Neural crest cell (in vitro differentiated cells): ENCODE measurements around the gene ADAMTS9. TPM values are rescaled to one million over a fixed set of nuclear protein-coding genes. Genes with fewer than 3 reads are reported as not detected.

Source experiments
- DNase-seq: peaks from one replicate; pipeline ENCODE4 v3.0.0; 2021; ENCODE audit warnings: low read depth, mixed read lengths, low spot score
- H3K27ac Mint-ChIP-seq: one replicate; pipeline ENCODE4 v1.8.0; 2021; ENCODE audit warnings: mild to moderate bottlenecking, mixed read lengths; ENCODE audit not compliant: unreplicated experiment
- H3K27me3 Mint-ChIP-seq: 2 replicates; pipeline ENCODE4 v1.8.0; 2021; ENCODE audit warnings: low read depth, mild to moderate bottlenecking, mixed read lengths
- H3K36me3 Mint-ChIP-seq: 2 replicates; pipeline ENCODE4 v1.8.0; 2021; ENCODE audit warnings: low read depth, mild to moderate bottlenecking, mixed read lengths
- H3K4me1 Mint-ChIP-seq: 2 replicates; pipeline ENCODE4 v1.8.0; 2021; ENCODE audit warnings: mixed read lengths
- H3K4me3 Mint-ChIP-seq: one replicate; pipeline ENCODE4 v1.8.0; 2021; ENCODE audit warnings: mild to moderate bottlenecking, mixed read lengths
- H3K9me3 Mint-ChIP-seq: 2 replicates; pipeline ENCODE4 v1.8.0; 2021; ENCODE audit warnings: mixed read lengths
- total RNA-seq: library from RNA; stranded (reverse); gene quantifications from 2 replicates; pipeline ENCODE4 v1.2.1, GENCODE V29; 2021
- TF ChIP-seq, protein P1 (sequence below): fragments of 200-600 bp; sonication (generic); conservative IDR thresholded peaks from 2 replicates; pipeline ENCODE4 v1.5.0; 2021; ENCODE audit warnings: antibody characterized with exemption, mild to moderate bottlenecking

The ADAMTS9 gene
- total RNA-seq, 1 donor from 2014 or later, result 15.1 TPM

DNA sequence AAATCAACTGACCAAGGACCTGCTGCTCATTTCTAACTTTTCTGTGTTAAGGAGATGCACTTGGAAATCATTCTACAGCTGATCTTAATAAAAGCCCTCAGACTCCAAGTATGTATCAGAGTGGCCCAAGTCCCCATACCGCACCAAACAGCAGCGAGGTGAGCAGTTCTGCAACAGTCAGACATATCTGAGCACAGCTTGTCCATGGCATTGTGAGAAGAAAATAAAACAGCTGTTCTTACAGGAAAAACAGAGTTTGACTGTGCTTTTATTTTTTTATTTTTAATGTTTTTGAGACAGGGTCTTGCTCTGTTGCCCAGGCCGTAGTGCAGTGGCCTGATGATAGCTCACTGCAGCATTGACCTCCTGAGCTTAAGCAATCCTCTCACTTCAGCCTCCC, 131.8 kb downstream of the ADAMTS9 start:
- Mint-ChIP-seq H3K36me3 (peaks cover 3% of the 10 kb centered on the region), H3K9me3 (no peaks in the 10 kb centered on the region), H3K4me1 (no peaks in the 10 kb centered on the region), H3K27ac (no peak overlapping the region), H3K4me3 (no peak overlapping the region), H3K27me3 (no peaks in the 10 kb centered on the region)
- DNase-seq, result no peak
- TF ChIP-seq, protein P1, sequence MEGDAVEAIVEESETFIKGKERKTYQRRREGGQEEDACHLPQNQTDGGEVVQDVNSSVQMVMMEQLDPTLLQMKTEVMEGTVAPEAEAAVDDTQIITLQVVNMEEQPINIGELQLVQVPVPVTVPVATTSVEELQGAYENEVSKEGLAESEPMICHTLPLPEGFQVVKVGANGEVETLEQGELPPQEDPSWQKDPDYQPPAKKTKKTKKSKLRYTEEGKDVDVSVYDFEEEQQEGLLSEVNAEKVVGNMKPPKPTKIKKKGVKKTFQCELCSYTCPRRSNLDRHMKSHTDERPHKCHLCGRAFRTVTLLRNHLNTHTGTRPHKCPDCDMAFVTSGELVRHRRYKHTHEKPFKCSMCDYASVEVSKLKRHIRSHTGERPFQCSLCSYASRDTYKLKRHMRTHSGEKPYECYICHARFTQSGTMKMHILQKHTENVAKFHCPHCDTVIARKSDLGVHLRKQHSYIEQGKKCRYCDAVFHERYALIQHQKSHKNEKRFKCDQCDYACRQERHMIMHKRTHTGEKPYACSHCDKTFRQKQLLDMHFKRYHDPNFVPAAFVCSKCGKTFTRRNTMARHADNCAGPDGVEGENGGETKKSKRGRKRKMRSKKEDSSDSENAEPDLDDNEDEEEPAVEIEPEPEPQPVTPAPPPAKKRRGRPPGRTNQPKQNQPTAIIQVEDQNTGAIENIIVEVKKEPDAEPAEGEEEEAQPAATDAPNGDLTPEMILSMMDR, result no peak

DNA sequence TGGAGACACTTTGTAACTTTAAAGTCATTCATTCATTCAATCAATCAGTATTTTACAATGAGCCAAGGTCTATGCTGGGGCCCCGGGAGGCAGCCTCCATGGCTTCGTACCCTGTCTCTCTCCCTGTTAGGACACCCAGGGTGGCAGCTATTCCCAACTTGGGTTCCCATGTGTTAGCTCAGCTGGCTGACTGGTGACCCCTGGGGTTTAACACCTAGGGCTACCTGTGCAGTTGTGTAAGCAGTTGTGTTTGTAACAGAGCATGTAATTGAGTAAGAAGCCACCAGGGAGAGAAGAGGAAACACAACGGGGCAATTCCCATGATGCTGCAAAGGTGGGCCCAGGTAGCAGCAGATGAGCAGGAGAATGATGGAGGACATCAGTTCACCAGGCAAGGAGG, 132.4 kb downstream of the ADAMTS9 start:
- peaks cover 3% of the 10 kb centered on the region for H3K36me3 Mint-ChIP-seq
- DNase-seq, result no peak
- no peak overlapping the region for H3K27ac Mint-ChIP-seq
- H3K4me1 Mint-ChIP-seq, result no peaks in the 10 kb centered on the region
- H3K4me3 Mint-ChIP-seq, result no peak overlapping the region
- no peaks in the 10 kb centered on the region for H3K27me3 Mint-ChIP-seq
- no peaks in the 10 kb centered on the region for H3K9me3 Mint-ChIP-seq
- TF ChIP-seq, protein P1, result no peak

DNA sequence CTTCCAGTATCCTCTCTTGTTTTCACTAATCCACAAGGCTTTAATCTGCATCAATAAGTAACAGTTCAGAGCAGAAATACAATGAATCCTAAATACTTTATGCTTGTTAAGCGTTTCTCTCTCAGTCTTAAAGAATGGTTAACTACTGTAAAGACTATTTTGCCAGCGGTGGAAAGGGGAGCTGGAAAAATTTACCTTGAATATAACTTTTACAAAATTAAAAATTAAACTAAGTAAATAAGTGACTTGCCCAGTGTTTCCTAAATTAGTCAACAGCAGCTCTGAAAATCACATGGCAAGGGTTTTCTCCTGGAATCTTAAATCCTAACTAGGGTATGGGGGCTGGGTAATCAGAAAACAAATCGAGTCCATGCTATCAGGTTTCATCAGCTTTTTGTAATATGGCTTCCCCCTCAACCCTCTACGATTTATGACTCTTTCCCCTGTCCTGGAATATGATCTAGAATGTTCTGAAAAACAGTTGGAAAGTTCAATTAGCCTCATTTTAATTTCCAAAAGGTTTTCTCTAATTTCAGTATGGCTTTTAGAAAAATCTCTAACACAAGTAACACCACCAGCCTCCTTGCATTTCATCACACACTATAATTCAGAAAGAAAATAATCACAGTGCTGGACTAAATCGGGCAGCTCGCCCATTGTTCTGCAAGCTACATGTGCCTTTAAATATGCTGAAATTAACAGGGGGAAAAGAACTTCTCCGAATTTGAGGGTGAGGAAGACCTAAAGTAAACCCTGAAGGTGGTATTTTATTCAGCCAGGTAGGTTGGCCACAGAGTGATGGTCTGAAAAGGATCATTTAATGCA, 133.5 kb downstream of the ADAMTS9 start:
- TF ChIP-seq, protein P1, result no peak
- no peak overlapping the region for H3K27ac Mint-ChIP-seq
- H3K4me1 Mint-ChIP-seq, result no peaks in the 10 kb centered on the region
- no peak overlapping the region for H3K4me3 Mint-ChIP-seq
- H3K36me3 Mint-ChIP-seq, result peaks cover 3% of the 10 kb centered on the region
- DNase-seq, result no peak
- no peaks in the 10 kb centered on the region for H3K27me3 Mint-ChIP-seq
- H3K9me3 Mint-ChIP-seq, result no peaks in the 10 kb centered on the region

DNA sequence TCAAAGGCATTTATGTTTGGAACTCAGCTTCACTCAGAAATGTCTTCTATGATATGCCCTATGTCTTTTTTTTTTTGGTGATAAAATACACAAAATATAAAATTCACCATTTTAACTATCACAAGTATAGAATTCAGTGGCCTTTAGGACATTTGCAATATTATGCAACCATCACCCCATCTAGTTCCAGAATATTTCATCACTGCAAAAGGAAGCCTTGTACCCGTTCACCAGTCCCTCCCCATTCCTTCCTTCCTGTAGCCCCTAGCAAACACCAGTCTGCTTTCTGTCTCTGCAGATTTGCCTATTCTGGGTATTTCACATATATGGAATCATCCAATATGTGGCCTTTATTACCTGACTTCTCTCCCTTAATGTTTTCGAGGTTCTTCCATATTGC, 134.8 kb downstream of the ADAMTS9 start:
- H3K4me1 Mint-ChIP-seq, result peaks cover 4% of the 10 kb centered on the region
- H3K36me3 Mint-ChIP-seq, result peaks cover 3% of the 10 kb centered on the region
- TF ChIP-seq, protein P1, result no peak
- H3K9me3 Mint-ChIP-seq, result no peaks in the 10 kb centered on the region
- no peaks in the 10 kb centered on the region for H3K27me3 Mint-ChIP-seq
- no peak for DNase-seq
- no peak overlapping the region for H3K27ac Mint-ChIP-seq
- no peak overlapping the region for H3K4me3 Mint-ChIP-seq

DNA sequence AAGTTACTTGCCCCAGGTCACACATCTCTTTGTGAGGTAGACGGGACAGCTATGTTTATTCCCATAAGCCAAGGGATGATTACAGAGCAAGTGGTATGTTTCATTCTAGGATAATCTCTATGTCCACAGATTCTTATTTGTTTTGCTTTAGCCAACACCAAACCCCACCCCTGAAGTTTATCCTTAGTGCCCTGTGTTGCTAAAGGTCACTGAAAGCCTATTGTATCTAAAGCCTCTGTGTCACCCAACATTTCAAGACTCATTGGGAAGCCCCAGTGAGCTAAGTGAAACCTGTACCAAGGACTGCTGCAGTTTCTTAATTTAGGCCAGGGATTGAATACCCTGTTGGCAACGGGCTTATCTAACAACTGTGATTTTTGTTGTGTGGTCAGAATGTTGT, 135.6 kb downstream of the ADAMTS9 start:
- Mint-ChIP-seq H3K27me3 (no peaks in the 10 kb centered on the region), H3K36me3 (peaks cover 3% of the 10 kb centered on the region), H3K4me1 (peaks cover 11% of the 10 kb centered on the region), H3K9me3 (no peaks in the 10 kb centered on the region), H3K4me3 (no peak overlapping the region), H3K27ac (no peak overlapping the region)
- TF ChIP-seq, protein P1, result no peak
- no peak for DNase-seq
